GM18517 (cell line): ENCODE data around the gene LRP1B.
"Not testable (repeated sequence)": the region's sequence is repeated elsewhere in the genome, so short reads cannot be mapped to it uniquely, and the experiment has no call there.

Source experiments
- ATAC-seq: cut with Tn5 transposase; IDR thresholded peaks from one replicate; pipeline ENCODE4 v1.9.1; 2021; ENCODE audit warnings: mild to moderate bottlenecking, moderate library complexity; ENCODE audit not compliant: unreplicated experiment

LRP1B gene

DNA sequence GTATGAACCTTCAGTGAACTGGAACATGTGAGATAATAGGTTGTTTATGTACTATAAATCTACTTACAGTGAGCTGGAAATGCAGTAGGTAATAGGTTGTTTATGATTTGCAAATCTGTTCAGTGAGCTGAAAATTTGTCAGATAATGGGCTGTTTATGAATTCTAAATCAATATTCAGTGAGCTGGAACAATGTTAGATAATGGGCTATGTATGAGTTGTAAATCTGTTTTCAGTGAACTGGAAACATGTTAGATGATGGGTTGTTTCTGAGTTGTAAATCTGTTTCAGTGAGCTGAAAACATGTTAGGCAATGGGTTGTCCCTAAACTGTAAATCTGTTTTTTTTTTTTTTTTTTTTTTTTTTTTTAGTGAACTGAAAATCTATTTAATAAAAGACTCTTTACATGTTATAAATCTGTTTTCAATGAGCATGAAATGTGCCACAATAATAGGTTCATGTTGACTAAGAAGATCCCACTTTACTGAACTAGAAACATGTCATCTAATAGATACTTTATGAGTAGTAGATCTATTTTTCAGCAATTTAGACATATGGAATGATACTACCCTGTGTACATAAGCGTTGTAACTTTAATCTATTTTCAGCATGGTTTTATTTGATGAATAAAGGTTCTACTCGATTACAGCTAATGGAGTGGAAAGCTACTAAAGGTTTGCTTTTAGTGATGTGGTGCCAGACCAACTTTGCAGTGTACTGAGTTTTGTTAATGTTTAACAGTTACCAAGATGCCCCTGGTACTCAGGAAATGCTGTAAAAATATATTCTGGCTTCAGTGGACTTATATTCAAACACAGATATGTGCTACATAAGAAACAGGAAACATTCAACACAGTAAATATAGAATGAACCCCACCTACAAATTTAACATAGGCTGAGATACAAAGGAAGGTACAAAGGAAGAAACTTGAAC, 1471.8 kb downstream of the LRP1B start:
- no peak for ATAC-seq

DNA sequence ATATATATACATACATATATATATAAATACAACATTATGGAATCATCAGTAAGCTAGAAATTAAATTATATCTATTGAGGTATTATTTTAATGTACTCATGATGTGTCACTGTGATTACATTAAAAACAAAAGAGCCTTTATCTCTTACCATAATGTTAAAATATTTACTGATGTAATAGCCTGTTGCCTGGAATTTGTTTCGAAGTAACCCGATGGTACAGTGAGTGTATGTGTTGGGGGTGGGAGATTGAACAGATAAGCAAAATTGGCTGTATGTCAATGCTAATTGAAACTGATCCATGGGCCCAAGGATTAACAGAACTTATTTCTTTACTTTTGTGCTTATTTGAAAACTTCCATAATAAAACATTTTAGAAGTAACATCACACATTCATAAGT, 1473.2 kb downstream of the LRP1B start:
- ATAC-seq: no peak

DNA sequence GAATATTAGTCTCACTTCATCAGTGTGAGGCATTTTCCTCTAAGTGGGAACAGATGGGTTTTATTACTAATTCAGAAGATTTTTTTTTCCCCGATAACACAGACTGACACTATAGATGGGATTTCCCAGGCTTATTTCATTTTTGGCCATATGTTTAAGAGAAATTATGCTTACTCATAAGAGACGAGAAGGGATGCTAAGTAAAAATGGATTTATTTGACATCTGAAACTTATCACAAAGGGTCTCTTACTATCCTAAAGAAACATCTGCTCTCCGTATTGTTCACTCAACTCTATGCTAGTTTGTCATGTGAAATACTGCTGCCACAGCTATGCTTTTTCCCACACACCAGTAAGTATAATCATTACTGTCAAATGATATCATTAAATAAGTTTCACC, 1476.3 kb downstream of the LRP1B start:
- ATAC-seq: no peak

DNA sequence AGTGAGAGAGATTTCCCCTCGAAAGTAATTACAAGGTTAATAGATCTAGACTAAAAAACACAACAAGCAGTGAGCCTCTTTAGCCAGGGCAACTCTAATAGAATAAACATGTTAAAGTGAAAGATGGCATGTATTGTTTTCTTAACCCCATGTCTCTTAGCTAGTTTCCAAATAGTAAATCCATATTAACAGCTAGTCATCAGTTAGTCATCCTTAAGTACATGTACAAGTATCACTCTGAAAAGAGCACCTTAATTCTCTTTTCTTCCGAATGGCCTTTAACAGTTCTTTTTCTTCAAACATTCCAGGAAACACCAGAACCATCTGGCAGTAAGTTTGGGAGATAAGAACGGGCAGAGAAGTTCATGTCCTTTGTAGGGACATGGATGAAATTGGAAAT, 1480.0 kb downstream of the LRP1B start:
- no peak for ATAC-seq

DNA sequence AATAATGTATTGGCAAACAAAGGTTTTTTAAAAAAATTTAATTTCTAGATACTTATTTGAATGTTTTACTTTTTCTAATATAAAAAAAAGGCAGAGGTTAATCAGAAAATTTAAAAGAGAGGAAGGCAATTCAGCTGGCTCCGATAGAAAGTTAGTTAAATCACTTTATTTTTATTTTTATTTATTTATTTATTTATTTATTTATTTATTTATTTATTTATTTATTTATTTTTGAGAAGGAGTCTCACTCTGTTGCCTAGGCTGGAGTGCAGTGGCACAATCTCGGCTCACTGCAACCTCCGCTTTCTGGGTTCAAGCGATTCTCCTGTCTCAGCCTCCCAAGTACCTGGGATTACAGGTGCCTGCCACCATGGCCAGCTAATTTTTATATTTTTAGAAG, 1480.7 kb downstream of the LRP1B start:
- ATAC-seq: not testable (repeated sequence)

DNA sequence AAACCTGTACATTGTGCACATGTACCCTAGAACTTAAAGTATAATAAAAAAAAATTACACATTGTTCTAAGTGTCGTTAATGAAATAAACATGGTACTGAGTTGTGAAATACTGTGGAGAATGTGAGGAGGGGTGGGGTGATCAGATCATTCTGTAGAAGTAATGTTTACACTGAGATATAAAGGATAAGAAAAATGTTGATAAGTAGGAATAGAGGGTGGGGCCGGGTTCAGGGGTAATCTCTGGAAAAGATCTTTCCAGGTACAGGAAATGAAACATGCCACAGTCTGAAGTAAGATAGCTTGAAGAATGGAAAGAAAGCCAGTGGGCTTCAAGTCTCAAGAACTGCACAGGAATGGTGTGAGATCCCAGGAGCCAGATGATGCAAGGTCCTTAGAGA, 1482.4 kb downstream of the LRP1B start:
- no peak for ATAC-seq

DNA sequence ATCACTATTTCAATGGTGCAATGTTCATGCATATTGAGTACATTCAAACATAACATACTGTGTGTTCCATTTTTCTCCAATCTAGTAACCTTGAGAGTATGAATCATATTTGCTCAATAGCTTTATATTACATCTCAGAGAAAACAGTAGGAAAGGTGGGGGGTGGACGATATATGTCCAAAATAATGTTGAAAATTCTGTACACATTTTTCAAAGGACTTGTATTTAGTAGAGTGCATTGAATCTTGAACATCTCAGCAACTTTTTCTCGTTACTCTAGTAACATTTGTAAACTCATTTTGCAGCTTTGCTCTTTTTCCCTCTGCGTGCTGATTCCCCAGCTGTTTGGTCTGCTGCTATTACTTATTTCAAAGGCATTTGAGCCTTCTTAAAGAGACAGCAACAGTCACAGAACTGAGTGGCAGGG, 1487.0 kb downstream of the LRP1B start:
- ATAC-seq: no peak

DNA sequence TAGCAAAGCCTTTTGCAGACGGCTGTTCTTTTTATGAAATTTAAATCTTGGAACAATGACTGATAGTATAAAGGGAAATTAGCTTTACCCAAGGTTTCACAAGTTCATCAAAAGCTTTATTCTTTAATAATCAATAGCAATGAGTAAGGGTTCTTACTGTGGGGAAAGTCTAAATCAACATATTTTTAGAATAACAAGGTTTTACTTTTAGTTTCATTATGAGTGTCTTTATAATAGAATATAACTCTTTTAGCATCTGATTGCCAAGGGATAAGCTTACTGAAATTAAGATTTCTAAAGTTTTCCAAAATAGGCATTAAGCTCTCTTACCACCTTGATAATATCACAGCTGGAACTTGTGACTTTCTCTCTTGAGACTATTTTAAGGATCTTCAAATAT, 1489.7 kb downstream of the LRP1B start:
- ATAC-seq: no peak

DNA sequence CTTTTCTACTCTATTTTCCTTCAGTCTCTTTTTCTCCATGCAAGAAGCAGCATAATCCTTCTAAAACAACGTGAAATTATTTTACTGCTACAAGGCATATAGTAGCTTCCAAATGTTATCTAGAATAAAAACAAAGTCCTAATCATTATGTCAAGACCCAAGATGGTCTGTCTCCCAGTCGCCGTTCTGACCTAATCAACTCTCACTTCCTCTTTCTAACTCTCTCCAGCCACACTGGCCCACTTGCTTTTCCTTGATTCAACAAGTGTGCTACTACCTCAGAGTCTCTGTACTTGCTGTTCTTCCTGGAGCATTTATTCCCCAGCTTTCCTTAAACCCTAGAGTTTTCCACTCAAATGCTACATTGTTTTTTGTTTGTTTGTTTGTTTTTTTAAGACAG, 1491.2 kb downstream of the LRP1B start:
- peak; percentile 91 for ATAC-seq

DNA sequence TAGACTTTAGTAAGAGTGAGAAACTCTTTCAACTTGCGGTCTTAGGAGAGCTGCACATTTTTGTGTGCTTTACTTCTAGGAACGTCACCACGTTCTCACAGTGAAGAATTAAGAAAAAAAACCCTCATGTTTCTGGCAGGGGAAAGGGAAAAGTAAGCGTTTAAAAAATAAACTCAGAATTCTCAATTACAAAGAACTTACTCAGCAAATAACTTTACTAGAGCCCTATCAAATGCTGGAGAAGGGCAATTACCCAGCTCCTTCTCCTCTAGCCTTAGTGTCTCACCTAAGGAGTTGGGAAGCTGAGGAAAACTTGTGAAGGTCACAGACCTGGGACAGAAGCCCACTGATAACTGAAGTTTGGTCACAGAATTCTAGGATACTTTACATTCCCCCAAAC, 1500.3 kb downstream of the LRP1B start:
- ATAC-seq: no peak

DNA sequence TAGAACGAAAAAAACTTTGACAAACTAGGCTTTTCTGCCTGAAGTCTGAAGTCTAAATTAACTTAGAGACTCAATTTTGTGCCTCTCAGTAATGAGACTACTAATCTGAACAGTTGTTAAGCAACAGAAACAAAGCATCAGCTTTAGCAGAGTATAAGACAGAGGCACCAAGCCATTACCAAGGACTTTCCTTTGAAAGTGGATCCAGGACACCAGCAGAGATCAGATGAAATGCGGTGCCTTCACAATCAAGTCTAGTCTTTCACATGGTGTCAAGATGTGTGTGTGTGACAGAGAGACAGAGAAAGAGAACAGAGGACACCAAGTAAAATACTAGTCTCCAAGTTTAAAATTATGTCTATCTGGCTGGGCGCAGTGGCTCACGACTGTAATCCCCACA, 1502.9 kb downstream of the LRP1B start:
- ATAC-seq: no peak

DNA sequence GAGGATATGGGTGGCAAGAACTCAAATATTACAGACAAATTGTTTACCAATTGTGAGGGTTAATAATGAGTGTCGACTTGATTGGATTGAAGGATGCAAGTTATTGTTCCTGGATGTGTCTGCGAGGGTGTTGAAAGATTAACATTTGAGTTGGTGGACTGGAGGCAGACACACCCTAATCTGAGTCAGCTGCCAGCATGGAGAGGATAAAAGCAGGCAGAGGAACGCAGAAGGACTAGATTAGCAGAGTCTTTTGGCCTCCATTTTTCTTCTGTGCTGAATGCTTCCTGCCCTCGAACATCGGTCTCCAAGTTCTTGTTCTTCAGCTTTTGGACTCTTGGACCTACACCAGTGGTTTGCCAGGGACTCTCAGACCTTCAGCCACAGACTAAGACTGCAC, 1503.7 kb downstream of the LRP1B start:
- ATAC-seq: no peak

DNA sequence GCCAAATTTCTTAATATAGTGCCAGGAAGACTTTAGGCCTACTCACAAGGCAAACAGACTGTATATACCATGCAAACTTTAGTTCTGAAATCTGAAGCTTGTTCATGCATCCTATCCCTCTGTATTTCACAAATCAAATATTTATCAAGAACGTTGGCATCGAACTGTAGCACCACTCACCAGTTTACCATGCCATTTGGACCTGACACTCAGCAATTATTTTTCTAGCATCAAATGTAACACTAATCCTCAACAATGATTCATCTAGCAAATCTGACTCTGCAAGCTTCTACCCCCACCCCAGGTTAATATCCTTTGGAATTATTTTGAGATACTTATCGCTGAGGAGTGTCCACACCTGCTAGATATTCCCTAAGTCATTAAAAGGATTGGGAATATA, 1506.6 kb downstream of the LRP1B start:
- ATAC-seq: no peak

DNA sequence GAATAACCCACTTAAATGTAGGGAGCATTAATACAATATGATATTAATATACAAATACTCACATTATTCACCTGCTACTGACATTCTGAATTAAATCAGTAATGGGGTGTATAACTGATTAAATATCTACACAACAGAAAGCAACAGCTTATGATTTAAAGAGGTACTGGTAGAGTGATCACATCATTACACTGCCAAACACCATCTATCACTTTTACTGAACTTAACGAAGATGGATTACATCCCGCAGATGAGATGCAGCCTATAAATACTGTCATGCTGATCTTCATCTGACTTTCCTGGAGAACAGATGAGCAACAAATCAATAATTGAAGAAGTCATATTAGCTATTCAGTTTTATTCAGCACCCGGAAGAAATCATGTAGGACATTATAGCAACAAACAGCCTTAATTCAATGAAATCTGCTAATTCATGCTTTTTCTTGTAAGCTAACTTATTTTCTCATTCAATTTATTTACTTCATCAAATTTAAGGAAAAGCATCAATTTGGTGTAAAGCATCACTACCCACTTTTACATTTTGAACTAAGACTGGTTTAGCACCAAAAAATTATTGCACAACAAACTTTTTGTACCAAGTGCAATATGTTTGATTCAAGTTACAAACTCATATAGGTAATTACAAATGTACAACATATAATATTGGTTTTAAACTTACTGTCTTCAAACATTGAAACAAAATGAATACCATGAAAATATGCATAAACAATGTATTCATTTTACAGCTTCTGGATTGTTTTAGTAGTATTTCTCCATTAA, 1509.0 kb downstream of the LRP1B start:
- no peak for ATAC-seq

DNA sequence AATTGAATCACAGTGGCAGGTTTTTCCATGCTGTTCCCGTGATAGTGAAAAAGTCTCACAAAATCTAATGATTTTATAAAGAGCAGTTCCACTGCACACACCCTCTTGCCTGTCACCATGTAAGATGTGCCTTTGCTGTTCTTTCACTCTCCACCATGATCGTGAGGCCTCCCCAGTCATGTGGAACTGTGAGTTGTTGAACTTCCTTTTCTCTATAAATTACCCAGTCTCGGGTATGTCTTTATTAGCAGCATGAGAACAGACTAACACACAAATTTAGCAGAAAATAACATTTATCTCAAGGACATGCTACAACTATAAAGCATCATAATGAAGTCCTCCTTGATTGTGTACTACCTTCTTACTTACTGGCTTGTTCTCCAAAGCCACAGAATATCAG, 1526.0 kb downstream of the LRP1B start:
- ATAC-seq: no peak

DNA sequence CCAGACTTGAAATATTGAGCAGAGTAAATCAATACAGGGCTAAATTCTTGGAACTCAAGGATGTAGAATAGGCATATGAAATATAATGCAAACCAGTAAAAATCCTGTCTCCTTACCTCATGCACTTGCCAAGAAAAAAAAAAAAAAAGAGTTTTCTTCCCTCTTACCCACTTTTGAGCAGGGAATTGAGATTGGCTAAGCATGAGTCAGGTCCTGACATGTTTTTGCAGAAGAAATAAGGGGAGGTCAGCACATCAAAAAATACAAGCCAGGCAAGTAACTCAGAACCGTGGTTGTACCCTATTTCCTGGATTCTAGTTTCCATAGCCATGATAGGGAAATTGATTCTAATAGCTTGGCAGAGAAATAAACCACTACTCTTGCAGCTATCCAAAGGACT, 1526.7 kb downstream of the LRP1B start:
- ATAC-seq: no peak

DNA sequence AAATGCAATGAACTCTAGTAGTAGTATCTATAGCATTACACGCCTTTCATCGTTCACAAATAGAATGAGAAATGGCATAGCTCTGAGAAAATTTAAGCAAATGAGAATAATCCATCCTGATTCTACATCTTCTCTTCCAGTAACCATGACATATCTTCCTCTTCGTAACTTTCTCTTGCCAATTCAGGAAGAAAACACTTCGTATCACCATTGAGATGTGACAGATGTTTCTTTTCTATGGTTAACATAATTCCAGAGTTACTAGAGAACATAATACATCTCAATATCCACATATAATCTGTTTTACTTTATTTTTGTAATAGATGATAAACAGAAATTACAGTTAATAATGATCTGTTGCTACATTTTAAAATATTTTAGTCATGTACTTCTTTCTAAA, 1527.4 kb downstream of the LRP1B start:
- ATAC-seq: no peak

DNA sequence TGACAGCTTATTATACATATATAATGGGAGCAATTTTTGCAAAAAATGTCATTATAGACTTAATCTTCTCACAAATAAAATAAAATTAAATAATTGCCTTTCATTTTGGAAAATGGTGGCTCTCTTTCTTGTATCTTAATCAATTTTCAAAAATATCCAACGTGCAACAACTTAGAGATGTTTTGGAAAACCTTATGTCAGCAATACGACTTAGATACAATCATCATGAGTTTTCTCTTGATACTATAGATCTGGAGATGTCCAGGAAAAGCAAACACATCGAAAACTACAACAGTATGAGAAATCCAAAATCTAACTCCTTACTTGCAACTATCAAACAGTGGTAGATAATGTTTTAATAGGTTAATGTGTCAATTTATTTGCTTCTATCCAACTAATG, 1529.0 kb downstream of the LRP1B start:
- no peak for ATAC-seq

DNA sequence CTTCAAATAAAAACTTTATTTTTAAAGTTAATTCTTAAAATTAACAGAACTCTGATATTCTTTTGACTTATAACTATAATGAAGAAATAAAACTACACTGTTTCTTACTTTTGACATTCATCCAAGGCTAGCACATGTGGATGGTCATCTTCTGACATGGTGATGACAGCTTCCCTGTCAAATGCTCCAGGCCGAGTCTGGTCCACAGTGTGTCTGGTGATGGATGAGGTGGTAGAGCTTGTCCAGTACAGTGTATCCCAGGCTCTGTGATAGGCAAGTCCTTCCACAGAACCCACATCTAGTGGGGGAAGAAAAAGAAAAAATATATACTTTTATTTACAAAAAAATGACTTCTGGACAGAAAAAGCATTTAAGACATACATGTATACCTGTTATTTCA, 1529.5 kb downstream of the LRP1B start:
- ATAC-seq: no peak

DNA sequence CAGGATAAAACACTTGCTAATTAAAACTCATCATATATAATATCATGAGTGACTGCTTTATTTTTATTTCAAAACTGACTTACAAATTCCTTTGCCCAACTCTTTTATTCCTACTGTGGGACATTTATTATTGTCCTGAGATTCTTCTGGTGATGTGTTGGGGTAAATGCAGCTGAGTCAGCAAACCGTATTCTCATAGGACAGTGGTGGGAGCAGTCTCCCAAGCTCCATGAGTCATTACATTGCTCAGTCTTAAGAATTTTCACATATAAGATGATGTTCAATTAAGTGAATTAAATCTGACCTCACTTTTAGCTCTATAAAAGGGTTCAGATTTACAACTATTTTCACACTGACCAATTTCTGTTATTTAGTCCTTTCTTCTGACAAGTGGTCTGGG, 1530.7 kb downstream of the LRP1B start:
- ATAC-seq: no peak

DNA sequence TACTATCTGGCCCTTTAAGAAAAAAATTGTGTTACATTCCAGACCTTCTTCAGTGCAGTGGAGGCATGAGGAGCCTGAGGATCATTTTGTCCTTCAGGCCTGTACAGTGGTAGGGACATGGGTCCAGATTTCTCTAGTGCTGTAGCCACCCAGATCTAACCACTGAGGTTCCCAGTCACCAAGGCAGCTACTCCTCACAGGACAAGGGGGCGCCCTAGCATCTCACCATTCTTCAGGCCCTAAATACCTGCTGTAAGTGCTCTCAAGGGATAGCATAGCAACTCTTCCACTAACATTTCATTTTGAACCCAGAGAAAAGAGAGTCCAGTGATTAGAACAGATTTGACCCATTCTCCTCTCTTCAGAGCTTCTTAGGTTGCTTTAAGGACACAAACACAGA, 1533.0 kb downstream of the LRP1B start:
- ATAC-seq: no peak

DNA sequence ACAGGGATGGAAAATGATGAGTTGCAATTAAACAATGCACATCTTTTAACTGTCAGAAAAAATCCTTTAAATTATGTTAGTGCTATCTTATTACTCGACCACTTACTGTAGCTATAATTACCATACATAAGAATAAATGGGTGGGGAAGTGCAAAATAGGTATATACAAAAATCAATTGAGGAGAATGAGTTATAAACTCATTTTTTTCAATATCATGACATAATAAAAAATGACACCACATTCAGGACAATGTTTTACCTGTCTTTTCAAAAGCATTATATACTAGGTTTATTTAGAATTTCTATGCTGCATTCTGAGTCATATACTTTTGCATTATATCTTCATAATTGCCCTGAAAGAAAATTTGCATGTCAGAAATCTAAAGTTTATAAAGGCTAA, 1533.6 kb downstream of the LRP1B start:
- no peak for ATAC-seq
